ENCODE measurements around the gene ASIP.

Gene ASIP

DNA sequence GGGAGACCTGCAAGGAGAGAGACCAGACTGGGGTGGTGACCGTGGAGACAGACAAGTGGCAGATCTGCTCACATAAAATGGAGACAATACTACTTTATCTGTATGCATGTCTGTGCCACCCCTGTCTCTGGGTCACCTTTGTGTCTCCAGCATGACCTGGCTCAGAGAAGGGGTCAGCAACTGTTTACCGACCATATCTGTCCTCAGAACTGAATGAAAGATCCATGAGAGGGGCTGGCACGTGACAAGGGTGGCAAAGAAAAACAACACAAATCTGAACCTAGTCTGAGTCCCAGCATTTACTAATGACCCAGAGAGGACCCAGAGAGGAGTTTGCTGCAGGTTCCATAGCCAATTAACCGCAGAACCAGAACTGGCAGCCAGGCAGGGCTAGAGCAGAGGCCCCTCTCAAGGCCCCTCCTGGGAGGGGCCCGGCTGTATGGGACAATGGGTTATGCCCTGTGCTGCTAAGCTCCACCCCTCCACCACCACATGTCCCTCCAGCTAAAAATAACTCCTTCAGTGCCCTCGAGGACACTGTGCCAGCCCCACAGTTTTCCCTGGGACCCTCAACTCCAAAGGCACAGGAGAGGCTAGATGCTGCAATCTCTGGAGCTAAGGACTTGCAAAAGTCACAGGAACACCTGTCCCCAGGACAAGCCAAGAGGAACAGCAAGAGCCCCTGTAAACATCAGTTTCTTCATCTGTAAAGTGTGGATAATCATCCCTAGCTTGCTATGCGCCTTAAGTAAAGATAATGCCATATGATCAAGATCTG, 59.8 kb downstream of the ASIP start:
- H3K4me3 ChIP-seq (replicated peaks; ENCODE audit: low read depth, low read length) = no peak overlapping the region
- DNase-seq (ENCODE audit: low read depth) = no peak

DNA sequence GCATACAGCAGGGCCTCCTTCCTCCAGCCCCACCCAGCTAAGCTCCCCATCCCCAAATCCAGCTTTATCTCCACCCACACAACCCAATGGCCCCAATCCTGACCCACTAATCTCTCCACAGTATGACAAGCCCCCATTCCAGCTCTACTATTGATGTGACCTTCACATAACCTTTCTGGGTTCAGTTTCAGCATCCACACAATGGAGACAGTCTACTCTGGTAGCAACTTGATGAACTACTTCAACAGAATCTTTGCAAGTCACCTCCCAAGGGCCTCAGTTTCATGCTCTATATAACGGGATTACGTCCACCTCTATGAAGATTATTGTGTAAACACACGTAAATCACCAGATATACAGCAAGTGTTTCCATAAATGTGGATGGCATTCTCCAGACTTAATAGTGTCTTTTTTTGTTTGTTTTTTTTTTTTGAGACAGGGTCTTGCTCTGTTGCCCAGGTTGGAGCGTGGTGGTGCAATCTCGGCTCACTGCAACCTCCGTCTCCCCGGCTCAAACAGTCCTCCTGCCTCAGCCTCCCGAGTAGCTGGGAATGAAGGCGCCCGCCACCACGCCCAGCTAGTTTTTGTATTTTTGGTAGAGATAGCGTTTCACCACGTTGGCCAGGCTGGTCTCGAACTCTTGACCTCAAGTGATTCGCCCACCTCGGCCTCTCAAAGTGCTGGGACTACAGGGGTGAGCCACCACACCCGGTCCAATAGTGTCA, 60.5 kb downstream of the ASIP start:
- peak overlapping the region; percentile 88 for H3K4me3 ChIP-seq (replicated peaks; ENCODE audit: low read depth, low read length)
- TF ChIP-seq, protein P1, sequence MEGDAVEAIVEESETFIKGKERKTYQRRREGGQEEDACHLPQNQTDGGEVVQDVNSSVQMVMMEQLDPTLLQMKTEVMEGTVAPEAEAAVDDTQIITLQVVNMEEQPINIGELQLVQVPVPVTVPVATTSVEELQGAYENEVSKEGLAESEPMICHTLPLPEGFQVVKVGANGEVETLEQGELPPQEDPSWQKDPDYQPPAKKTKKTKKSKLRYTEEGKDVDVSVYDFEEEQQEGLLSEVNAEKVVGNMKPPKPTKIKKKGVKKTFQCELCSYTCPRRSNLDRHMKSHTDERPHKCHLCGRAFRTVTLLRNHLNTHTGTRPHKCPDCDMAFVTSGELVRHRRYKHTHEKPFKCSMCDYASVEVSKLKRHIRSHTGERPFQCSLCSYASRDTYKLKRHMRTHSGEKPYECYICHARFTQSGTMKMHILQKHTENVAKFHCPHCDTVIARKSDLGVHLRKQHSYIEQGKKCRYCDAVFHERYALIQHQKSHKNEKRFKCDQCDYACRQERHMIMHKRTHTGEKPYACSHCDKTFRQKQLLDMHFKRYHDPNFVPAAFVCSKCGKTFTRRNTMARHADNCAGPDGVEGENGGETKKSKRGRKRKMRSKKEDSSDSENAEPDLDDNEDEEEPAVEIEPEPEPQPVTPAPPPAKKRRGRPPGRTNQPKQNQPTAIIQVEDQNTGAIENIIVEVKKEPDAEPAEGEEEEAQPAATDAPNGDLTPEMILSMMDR (IDR thresholded peaks at IDR 0.05; ENCODE audit: low read length, missing control alignments) = no peak
- DNase-seq (ENCODE audit: low read depth) = no peak

More for the DNA sequence above, 59.8 kb downstream of the ASIP start:
- TF ChIP-seq, protein P1 (IDR thresholded peaks at IDR 0.05; ENCODE audit: low read length, missing control alignments) = no peak

DNA sequence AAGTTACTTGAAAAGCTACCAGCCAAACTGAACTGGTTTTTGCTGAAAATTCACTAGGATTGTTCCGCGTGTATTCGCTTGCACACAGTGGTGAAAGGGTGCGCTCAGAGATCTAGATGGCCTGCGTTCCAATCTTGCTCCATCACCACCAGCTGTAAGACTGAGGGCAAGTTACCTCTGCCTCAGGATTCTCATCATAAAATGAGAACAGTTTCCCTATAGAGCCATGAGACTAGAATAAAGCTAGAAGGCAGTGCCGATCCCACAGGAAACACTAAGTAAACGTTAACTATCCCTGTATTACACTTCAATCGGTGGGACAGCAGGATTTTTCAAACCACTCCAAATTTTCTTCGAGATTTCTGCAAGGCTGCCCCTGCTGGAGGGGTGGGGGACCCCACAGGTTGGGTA, 61.1 kb downstream of the ASIP start:
- peak overlapping the region; percentile 88 for H3K4me3 ChIP-seq (replicated peaks; ENCODE audit: low read depth, low read length)
- DNase-seq (ENCODE audit: low read depth) = peak; percentile 31
- TF ChIP-seq, protein P1 (IDR thresholded peaks at IDR 0.05; ENCODE audit: low read length, missing control alignments) = no peak

GRCh38 chr20:34302723-34303533, 61.7 kb downstream of the ASIP start, which contains the start of gene AHCY:
TSS of gene AHCY (minus strand) at chr20:34303355. CDS start at chr20:34303270, 85 bp downstream.
- TF ChIP-seq, protein P1 (IDR thresholded peaks at IDR 0.05; ENCODE audit: low read length, missing control alignments) = no peak
- peak; percentile 97 for DNase-seq (ENCODE audit: low read depth)
- H3K4me3 ChIP-seq (replicated peaks; ENCODE audit: low read depth, low read length) = peak within 1 kb of the TSS; percentile 88

GRCh38 chr20:34305333-34306230, 64.4 kb downstream of the ASIP start:
- TF ChIP-seq, protein P1 (IDR thresholded peaks at IDR 0.05; ENCODE audit: low read length, missing control alignments) = no peak
- H3K4me3 ChIP-seq (replicated peaks; ENCODE audit: low read depth, low read length) = no peak overlapping the region
- DNase-seq (ENCODE audit: low read depth) = no peak

DNA sequence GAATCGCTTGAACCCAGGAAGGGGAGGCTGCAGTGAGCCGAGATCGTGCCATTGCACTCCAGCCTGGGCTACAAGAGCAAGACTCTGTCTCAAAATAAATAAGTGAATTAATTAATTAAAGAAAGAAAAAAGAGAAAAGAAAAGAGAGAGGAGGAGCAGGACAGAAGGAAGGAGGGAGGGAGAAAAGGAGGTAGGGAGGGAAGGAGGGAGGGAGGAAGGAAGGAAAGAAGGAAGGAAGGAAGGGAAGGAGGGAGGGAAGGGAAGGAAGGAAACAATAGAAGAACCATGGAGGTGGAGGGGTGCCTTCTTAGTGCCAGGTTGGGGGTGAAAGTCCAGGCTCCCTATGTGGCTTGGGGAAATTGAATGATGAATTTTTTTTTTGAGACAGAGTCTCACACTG, 68.5 kb downstream of the ASIP start:
- no peak for DNase-seq (ENCODE audit: low read depth)
- TF ChIP-seq, protein P1 (IDR thresholded peaks at IDR 0.05; ENCODE audit: low read length, missing control alignments) = no peak
- no peak overlapping the region for H3K4me3 ChIP-seq (replicated peaks; ENCODE audit: low read depth, low read length)

Data from fibroblast of pulmonary artery (primary cell).